HL-60 (cell line): ENCODE data around the gene CRYGB.
"Not testable (repeated sequence)": the region's sequence is repeated elsewhere in the genome, so short reads cannot be mapped to it uniquely, and the experiment has no call there.

Source experiments
- CTCF ChIP-seq: IDR thresholded peaks from one replicate; pipeline ENCODE4 v1.5.1; 2011; ENCODE audit warnings: low read length, control low read depth, inconsistent platforms; ENCODE audit not compliant: insufficient read depth
- GABPA ChIP-seq: IDR thresholded peaks from 2 replicates; pipeline ENCODE4 v1.6.1; 2012; ENCODE audit warnings: low read depth
- POLR2AphosphoS5 ChIP-seq: IDR thresholded peaks from 2 replicates; pipeline ENCODE4 v1.6.1; 2012; ENCODE audit warnings: low read depth

- not testable (repeated sequence) for TF ChIP-seq GABPA, CTCF, POLR2AphosphoS5
Measured at GRCh38 chr2:208098701-208099100, 47.3 kb downstream of the CRYGB start.
